Trophoblast cell (in vitro differentiated cells and primary cell): Measurements from ENCODE around the gene MME.

Experiments used
- DNase-seq, 2 donors: peaks; one replicate each; pipeline ENCODE4 v3.0.0-alpha.2; 2016
- H2AFZ ChIP-seq: 2 replicates; pipeline ENCODE4 v1.6.1; 2013; ENCODE audit warnings: low read length, moderate library complexity, mild to moderate bottlenecking; ENCODE audit not compliant: insufficient read depth, poor library complexity
- H2AK5ac ChIP-seq: 2 replicates; pipeline ENCODE4 v1.6.1; 2013; ENCODE audit warnings: mild to moderate bottlenecking, low read length
- H2BK120ac ChIP-seq: 2 replicates; pipeline ENCODE4 v1.6.1; 2013; ENCODE audit warnings: low read length, mild to moderate bottlenecking, moderate library complexity; ENCODE audit not compliant: insufficient read depth, poor library complexity
- H2BK12ac ChIP-seq: 2 replicates; pipeline ENCODE4 v1.6.1; 2013; ENCODE audit warnings: mild to moderate bottlenecking, low read length, moderate library complexity
- H2BK5ac ChIP-seq: 2 replicates; pipeline ENCODE4 v1.6.1; 2013; ENCODE audit warnings: low read length, low read depth, moderate library complexity, mild to moderate bottlenecking; ENCODE audit not compliant: poor library complexity
- H3K14ac ChIP-seq: 2 replicates; pipeline ENCODE4 v1.6.1; 2013; ENCODE audit warnings: mild to moderate bottlenecking, low read length
- H3K18ac ChIP-seq: 2 replicates; pipeline ENCODE4 v1.6.1; 2013; ENCODE audit warnings: mild to moderate bottlenecking, low read length
- H3K23ac ChIP-seq: 2 replicates; pipeline ENCODE4 v1.6.1; 2013; ENCODE audit warnings: low read length
- H3K27ac ChIP-seq: 2 replicates; pipeline ENCODE4 v1.5.1; 2013; ENCODE audit warnings: low read depth, mild to moderate bottlenecking, inconsistent platforms, low read length, moderate library complexity
- H3K27me3 ChIP-seq: 2 replicates; pipeline ENCODE4 v1.6.1; 2013; ENCODE audit warnings: inconsistent platforms, mild to moderate bottlenecking, low read length, moderate library complexity; ENCODE audit not compliant: insufficient read depth
- H3K36me3 ChIP-seq, 2 experiments: 1 replicate in 1 of 2; 2 replicates in 1 of 2; pipeline ENCODE4 v1.6.1; 2013; ENCODE audit warnings: low read length in 2 of 2, mild to moderate bottlenecking in 2 of 2, moderate library complexity in 1 of 2; ENCODE audit not compliant: insufficient read depth in 2 of 2, control insufficient read depth in 1 of 2
- H3K4ac ChIP-seq: 2 replicates; pipeline ENCODE4 v1.6.1; 2013; ENCODE audit warnings: low read depth, mild to moderate bottlenecking, low read length, moderate library complexity
- H3K4me1 ChIP-seq, 2 experiments: 1 replicate in 1 of 2; 2 replicates in 1 of 2; pipeline ENCODE4 v1.6.1; 2013; ENCODE audit warnings: low read length in 2 of 2, mild to moderate bottlenecking in 2 of 2, moderate library complexity in 1 of 2; ENCODE audit not compliant: insufficient read depth in 2 of 2, control insufficient read depth in 1 of 2
- H3K4me2 ChIP-seq: 2 replicates; pipeline ENCODE4 v1.6.1; 2013; ENCODE audit warnings: inconsistent platforms, mild to moderate bottlenecking, low read length, moderate library complexity
- H3K4me3 ChIP-seq: 2 replicates; pipeline ENCODE4 v1.5.1; 2013; ENCODE audit warnings: mild to moderate bottlenecking, low read depth, low read length, inconsistent platforms
- H3K79me1 ChIP-seq: one replicate; pipeline ENCODE4 v1.6.1; 2013; ENCODE audit warnings: low read length
- H3K79me2 ChIP-seq: 2 replicates; pipeline ENCODE4 v1.6.1; 2013; ENCODE audit warnings: low read length, mild to moderate bottlenecking; ENCODE audit not compliant: control insufficient read depth, insufficient read depth, poor library complexity
- H3K9ac ChIP-seq: 2 replicates; pipeline ENCODE4 v1.6.1; 2013; ENCODE audit warnings: mild to moderate bottlenecking, low read length
- H3K9me3 ChIP-seq: 2 replicates; pipeline ENCODE4 v1.6.1; 2013; ENCODE audit warnings: low read depth, mild to moderate bottlenecking, control low read depth, inconsistent platforms, low read length; ENCODE audit not compliant: insufficient read depth
- H4K12ac ChIP-seq: 2 replicates; pipeline ENCODE4 v1.6.1; 2013; ENCODE audit warnings: low read depth, mild to moderate bottlenecking, low read length, moderate library complexity
- H4K8ac ChIP-seq: 2 replicates; pipeline ENCODE4 v1.6.1; 2013; ENCODE audit warnings: low read depth, mild to moderate bottlenecking, low read length, moderate library complexity
- H4K91ac ChIP-seq: one replicate; pipeline ENCODE4 v1.6.1; 2013; ENCODE audit warnings: low read depth, mild to moderate bottlenecking, low read length, moderate library complexity
- WGBS: extraction: QIAGEN DNeasy Blood & Tissue Kit; methylation state at CpG from one replicate; pipeline ENCODE4 v1.1.7; 2013; ENCODE audit warnings: missing lambda C conversion rate; ENCODE audit not compliant: insufficient read length, insufficient coverage; ENCODE audit errors: extremely low coverage; 5-methylcytosine and 5-hydroxymethylcytosine counted together

Gene MME

GRCh38 chr3:155158346-155159037 lies 78.4 kb downstream of the MME start:
- no peak overlapping the region for H3K23ac ChIP-seq
- no peak overlapping the region for H2BK120ac ChIP-seq
- H4K12ac ChIP-seq = no peak overlapping the region
- no peaks in the 10 kb centered on the region for H3K9me3 ChIP-seq
- no peak overlapping the region for H3K4me3 ChIP-seq
- no peak overlapping the region for H3K9ac ChIP-seq
- no CpG with 5 or more reads among the region's 9 CpGs for WGBS
- no peaks in the 10 kb centered on the region for H3K4me1 ChIP-seq
- H2AK5ac ChIP-seq = no peak overlapping the region
- H3K4me2 ChIP-seq = no peak overlapping the region
- H2BK5ac ChIP-seq = no peak overlapping the region
- no peaks in the 10 kb centered on the region for H3K27me3 ChIP-seq
- H4K8ac ChIP-seq = no peak overlapping the region
- H3K27ac ChIP-seq = no peak overlapping the region
- no peaks in the 10 kb centered on the region for H3K79me2 ChIP-seq
- H3K14ac ChIP-seq = no peak overlapping the region
- DNase-seq = no peak
- H2BK12ac ChIP-seq = no peak overlapping the region
- H3K36me3 ChIP-seq = no peaks in the 10 kb centered on the region
- H3K4ac ChIP-seq = no peak overlapping the region
- no peak overlapping the region for H4K91ac ChIP-seq
- no peaks in the 10 kb centered on the region for H3K79me1 ChIP-seq
- H3K18ac ChIP-seq = no peak overlapping the region
- no peak overlapping the region for H2AFZ ChIP-seq

GRCh38 chr3:155159301-155159700 lies 79.2 kb downstream of the MME start:
- Histone ChIP-seq H3K14ac (no peak overlapping the region), H3K23ac (no peak overlapping the region), H3K9ac (no peak overlapping the region), H2AK5ac (no peak overlapping the region), H2BK12ac (no peak overlapping the region), H2AFZ (no peak overlapping the region), H3K36me3 (no peaks in the 10 kb centered on the region), H3K4me2 (no peak overlapping the region), H3K79me1 (no peaks in the 10 kb centered on the region), H2BK5ac (no peak overlapping the region), H3K79me2 (no peaks in the 10 kb centered on the region), H4K91ac (no peak overlapping the region), H2BK120ac (no peak overlapping the region), H3K4me1 (no peaks in the 10 kb centered on the region), H3K27me3 (no peaks in the 10 kb centered on the region), H3K9me3 (no peaks in the 10 kb centered on the region), H3K18ac (no peak overlapping the region), H4K12ac (no peak overlapping the region), H3K4ac (no peak overlapping the region), H4K8ac (no peak overlapping the region), H3K27ac (no peak overlapping the region), H3K4me3 (no peak overlapping the region)
- no peak for DNase-seq
- no CpG with 5 or more reads among the region's 2 CpGs for WGBS

GRCh38 chr3:155161640-155162292 lies 81.6 kb downstream of the MME start:
- Histone ChIP-seq H2AFZ (no peak overlapping the region), H3K9ac (no peak overlapping the region), H3K79me1 (no peaks in the 10 kb centered on the region), H3K23ac (no peak overlapping the region), H2BK5ac (no peak overlapping the region), H3K4me1 (no peaks in the 10 kb centered on the region), H4K12ac (no peak overlapping the region), H3K4me3 (no peak overlapping the region), H3K27me3 (no peaks in the 10 kb centered on the region), H4K91ac (no peak overlapping the region), H3K9me3 (no peaks in the 10 kb centered on the region), H2BK12ac (peak overlapping the region; percentile 15), H3K36me3 (no peaks in the 10 kb centered on the region), H3K27ac (no peak overlapping the region), H4K8ac (no peak overlapping the region), H3K4ac (no peak overlapping the region), H3K4me2 (no peak overlapping the region), H3K79me2 (no peaks in the 10 kb centered on the region), H3K14ac (no peak overlapping the region), H3K18ac (no peak overlapping the region), H2BK120ac (no peak overlapping the region), H2AK5ac (no peak overlapping the region)
- no peak for DNase-seq
- no CpG with 5 or more reads among the region's 4 CpGs for WGBS

GRCh38 chr3:155164306-155164705 lies 84.2 kb downstream of the MME start:
- DNase-seq = no peak
- Histone ChIP-seq H3K4ac (no peak overlapping the region), H3K27me3 (no peaks in the 10 kb centered on the region), H3K27ac (no peak overlapping the region), H4K8ac (no peak overlapping the region), H3K79me2 (no peaks in the 10 kb centered on the region), H3K9me3 (no peaks in the 10 kb centered on the region), H2BK5ac (no peak overlapping the region), H2BK120ac (no peak overlapping the region), H2AFZ (no peak overlapping the region), H3K9ac (no peak overlapping the region), H3K79me1 (no peaks in the 10 kb centered on the region), H4K12ac (no peak overlapping the region), H3K14ac (no peak overlapping the region), H3K18ac (no peak overlapping the region), H2BK12ac (no peak overlapping the region), H3K4me3 (no peak overlapping the region), H3K23ac (no peak overlapping the region), H4K91ac (no peak overlapping the region), H3K4me1 (no peaks in the 10 kb centered on the region), H3K36me3 (no peaks in the 10 kb centered on the region), H2AK5ac (no peak overlapping the region), H3K4me2 (no peak overlapping the region)
